GM21447 (cell line): ENCODE measurements around the gene CEP112.
"Not testable (repeated sequence)": the region's sequence is repeated elsewhere in the genome, so short reads cannot be mapped to it uniquely, and the experiment has no call there.

Experiments
- ATAC-seq: cut with Tn5 transposase; IDR thresholded peaks from one replicate; pipeline ENCODE4 v1.9.1; 2021; ENCODE audit not compliant: unreplicated experiment

Gene CEP112

DNA sequence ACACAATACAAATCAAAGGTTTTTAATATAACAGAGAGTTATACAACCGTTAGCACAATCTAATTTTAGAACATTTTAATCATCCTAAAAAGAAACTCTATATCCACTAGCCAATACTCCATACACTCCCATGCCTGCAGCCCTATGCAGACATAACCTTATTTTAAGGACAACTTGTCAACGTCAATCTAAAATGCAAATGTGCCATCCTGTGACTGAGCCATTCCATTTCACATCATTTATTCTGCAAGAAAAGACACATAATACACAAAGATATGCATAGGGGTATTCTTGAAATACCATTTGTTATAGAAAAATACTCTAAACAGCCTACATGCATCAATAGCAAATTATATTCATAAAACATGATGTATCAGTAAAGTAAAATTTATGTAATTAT, 106.7 kb downstream of the CEP112 start:
- ATAC-seq: no peak

DNA sequence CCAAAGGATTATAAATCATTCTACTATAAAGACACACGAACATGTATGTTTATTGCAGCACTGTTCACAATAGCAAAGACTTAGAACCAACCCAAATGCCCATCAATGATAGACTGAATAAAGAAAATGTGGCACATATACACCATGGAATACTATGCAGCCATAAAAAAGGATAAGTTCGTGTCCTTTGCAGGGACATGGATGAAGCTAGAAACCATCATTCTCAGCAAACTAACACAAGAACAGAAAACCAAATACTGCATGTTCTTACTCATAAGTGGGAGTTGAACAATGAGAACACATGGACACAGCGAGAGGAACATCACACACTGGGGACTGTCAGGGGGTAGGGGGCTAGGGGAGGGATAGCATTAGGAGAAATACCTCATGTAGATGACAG, 111.3 kb downstream of the CEP112 start:
- not testable (repeated sequence) for ATAC-seq

DNA sequence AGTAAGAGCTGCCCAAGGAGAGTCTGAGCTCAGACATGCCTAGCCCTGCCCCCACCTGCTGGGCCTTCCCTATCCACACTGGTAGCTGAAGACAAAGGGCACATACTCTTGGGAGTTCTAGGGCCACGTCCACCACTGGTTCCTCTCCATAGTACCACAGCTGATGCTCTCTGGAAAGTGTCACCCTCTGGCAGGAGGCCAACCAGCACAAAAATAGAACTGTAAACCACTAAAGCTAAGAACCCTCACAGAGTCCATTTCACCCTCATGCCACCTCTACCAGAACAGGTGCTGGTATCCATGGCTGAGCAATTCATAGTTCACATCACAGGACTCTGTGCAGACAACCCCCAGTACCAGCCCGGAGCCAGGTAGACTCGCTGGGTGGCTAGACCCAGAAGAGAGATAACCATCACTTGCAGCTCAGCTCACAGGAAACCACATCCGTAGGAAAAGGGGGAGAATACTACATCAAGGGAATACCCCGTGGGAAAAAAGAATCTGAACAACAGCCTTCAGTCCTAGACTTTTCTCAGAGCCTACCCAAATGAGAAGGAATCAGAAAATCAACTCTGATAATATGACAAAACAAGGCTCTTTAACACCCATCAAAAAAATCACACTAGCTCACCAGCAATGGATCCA, 115.3 kb downstream of the CEP112 start:
- ATAC-seq: no peak

DNA sequence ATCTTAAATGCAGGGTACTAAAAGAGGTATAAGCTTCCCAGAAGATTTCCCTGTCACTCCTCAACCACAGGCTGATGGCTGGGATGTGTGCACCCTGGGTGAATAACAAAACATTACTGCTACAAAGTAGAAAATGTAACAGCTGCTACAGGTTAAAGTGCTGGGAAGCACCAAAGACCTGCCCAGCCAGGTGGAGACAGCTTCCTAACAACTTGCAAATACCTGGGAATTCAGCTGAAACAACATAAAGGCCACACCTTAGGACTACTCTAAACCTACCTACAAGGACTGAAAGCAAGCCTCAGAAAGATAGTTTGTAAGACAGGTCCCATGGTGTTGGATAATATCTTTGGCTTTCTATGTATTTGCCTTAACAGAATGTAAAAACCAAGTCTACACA, 118.5 kb downstream of the CEP112 start:
- ATAC-seq: no peak

DNA sequence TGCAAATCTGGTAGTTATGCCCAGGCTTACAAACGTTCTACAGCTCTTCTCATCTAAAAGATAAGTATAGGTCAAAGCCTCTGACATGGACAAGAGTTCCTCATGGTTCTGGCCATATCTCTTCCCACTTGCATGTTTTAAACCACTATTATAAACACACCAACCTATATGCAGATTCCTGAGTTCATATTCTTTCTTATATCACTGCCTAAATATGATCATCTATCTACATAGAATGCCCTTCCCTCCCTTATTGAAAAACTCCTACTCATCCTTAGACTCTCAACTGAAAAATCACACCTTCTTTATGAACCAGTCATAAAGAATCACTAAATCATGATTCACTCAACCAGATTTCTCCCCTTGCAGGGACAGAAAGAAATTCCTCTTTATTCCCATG, 128.2 kb downstream of the CEP112 start:
- no peak for ATAC-seq

DNA sequence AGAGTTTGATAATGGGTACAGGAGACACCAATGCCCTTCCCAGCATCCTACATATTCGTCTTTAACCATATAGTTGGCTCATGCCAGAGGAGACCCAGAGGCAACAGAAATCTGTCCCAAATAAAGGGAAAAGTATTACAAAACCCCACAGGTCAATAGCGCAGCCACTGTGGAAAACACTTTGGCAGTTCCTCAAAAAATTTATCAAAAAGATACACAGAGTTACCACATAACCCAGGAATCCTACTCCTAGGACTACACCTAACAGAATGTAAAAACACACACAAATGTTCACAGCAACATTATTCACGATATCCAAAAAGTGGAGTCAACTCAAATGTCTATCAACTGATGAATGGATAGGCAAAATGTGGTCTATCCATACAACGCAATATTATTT, 135.8 kb downstream of the CEP112 start:
- no peak for ATAC-seq

DNA sequence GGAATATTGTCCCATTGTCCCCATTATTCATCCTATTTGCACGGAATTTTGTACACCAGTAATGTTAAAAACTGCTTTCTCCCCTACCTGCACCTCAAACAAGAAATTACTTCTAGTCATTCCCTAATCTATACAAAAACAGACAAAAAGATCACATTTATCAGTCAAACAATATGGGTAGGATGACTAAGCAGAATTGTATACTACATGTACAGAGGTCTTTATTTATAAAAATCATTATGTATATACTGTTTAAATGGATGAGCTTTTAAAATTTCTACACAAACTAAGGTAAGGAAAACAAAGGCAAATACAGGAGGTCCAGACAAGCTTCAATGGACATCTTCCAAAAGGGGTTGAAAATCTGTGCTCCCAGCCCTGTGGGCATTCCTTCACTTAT, 137.7 kb downstream of the CEP112 start:
- no peak for ATAC-seq

DNA sequence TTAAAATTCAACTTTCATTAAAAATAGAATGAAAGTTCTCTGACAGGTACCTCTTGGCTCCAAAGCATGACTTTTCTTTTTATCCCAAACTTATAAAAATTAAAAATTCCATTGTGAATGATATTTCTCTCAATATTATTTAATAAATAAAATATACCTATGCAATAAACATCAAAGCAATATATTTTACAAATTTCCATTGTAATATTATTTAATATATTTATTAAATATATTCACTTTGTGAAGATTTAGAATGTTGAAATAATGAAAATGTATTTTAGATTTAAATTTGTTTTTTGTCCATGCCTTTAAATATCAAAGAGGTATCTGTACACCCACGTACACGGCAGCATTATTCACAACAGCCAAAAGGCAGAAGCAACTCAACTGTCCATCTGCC, 147.8 kb downstream of the CEP112 start:
- no peak for ATAC-seq

DNA sequence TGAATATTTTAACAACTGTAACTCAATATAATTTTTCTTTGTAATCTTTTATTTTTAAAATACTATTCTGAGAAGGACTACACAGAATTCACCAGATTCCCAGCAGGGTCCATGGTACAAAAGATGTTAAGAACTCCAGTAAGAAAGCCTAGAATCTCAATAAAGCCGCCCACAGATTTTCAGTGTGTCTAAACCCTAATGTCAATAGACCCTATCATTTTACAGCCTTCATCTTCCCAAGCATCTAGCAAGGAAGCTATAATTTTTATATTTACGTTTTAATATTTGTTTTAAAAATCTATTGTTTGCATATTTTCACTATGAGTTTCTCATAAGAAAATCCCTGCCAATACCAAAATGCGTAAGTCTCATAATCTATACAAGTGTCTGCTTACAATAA, 148.5 kb downstream of the CEP112 start:
- ATAC-seq: no peak

DNA sequence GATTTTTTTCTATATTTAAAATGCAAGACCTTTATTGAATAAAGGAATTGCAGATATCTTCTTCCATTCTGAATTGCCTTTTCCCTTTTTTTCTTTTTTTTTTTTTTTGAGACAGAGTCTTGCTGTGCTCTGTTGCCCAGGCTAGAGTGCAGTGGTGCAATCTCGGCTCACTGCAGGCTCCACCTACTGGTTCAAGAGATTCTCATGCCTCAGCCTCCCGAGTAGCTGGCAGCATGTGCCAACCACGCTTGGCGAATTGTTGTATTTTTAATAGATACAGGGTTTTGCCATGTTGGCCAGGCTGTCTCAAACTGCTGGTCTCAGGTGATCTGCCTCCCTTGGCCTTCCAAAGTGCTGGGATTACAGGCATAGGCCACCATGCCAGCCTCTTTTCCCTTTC, 151.5 kb downstream of the CEP112 start:
- ATAC-seq: no peak

DNA sequence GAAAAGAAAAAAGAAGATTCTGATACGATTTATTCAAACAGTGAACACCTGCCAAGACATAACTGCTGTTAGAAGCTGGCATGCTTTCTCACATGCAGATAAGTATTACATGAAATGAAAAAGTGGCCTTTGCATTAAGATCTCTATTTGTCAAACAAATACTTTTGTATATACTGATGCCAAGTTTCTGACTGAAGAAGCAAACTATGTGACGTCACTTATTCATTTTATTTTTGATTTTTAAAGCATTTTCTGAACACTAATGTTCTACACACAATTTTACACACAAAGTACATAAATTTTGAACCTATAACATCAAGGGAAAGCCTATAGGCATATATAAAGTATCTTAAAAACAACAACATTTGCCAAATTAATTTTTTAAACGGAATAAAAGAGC, 153.8 kb downstream of the CEP112 start:
- ATAC-seq: no peak

DNA sequence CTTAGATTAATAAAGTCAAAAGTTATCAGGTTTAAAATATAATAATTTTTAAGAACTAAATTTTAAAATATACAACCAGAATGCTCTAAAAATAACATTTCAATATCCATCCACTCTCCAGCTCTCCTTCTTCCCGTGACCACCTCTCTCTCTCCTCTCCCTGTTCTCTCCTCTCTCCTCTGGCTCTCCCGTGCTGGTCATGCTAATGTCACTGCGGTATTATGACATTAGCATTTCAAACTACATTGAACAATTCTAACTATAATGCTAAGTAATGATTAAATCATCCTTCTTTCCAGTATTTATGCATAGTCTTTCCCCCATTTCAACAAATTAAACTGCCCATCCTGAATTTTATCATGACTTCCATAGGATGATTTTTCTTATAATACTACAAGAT, 154.7 kb downstream of the CEP112 start:
- no peak for ATAC-seq

DNA sequence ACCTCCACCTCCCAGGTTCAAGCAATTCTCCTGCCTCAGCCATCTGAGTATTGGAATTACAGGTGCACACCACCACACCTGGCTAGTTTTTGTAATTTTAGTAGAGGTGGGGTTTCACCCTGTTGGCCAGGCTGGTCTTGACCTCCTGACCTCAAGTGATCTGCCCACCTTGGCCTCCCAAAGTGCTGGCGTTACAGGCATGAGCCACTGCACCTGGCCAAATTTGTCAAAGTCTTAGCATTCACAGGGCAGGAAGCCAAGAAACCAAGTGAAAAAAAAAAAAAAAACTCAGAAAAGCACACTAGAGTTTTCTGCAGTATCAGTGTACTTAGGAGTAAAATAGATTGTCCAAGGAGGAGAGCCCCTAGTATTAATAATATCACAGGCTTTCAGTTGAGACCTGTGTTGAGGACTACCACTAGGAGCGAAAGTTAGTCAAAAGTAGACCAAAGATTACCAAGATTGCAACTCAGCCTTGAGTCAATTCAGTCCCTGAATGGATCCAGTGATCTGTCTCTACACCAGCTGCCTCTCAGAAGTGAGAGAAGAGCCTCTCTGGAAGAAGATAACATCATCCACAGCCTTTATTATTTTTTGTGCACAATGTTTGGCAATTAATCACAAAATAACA, 159.7 kb downstream of the CEP112 start:
- peak; percentile 66 for ATAC-seq

DNA sequence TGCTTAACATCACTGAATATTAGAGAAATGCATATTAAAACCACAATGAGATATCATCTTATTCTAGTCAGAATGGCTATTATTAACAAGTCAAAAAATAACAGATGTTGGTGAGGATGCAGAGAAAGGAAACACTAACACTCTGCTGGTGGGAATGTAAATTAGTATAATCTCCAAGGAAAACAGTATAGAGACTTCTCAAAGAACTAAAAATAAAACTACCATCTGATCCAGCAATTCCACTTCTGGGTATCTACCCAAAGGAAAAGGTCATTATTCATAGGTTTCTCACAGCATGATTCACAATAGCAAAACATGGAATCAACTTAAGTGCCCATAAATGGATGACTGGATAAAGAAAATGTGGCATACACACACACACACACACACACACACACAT, 166.4 kb downstream of the CEP112 start:
- no peak for ATAC-seq

DNA sequence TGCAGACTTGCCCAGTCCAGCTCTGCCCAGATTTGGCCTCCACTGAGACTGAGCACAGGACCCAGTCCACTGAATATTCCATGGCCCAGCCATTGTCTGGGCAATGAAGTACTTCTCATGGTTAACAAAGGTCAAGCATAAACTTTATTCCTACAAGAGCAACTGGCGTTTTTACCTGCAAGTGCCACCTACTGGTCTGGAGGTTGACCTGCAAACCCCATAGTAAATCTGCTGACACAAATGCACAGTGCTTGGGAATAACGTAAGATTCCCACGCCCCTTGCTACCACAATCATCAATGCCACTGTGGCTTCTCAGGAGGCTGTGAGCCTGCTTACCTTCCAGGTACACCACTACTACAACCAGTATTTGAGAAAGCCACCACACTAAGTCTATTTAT, 170.2 kb downstream of the CEP112 start:
- ATAC-seq: no peak

DNA sequence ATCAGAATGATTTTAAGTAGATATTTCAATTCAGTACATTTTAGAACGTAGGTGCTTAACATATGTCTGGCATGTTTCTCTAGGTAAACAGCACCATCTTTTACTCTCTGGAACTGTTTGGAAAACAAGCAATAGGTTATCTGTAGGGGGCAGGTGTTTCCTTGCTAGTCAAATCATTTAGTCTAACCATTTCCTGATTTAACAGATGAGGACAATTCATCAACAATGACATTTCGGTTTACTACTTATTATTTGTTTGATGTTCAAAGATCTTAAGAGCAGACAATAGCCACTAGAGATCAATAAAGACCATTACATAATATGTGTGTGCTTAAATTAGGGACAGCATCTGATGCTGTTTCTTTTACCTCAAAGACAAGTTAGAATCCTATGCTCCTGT, 173.1 kb downstream of the CEP112 start:
- no peak for ATAC-seq

DNA sequence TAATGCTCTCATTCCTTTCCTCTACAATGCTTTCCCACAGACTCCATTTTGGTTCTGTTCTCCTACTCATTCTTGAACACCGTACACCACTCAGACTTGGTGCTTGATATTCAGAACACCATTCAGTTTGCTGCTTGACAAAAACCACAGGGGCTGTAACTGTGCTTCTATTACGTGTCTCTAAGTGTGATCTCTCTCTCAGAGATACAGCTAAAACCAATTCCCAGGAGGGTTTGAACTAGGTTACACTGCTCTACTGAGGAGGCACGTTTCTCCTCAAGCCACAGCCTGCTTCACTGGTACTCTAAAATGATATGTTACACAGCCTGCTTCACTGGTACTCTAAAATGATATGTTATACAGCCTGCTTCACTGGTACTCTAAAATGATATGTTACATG, 175.7 kb downstream of the CEP112 start:
- no peak for ATAC-seq

DNA sequence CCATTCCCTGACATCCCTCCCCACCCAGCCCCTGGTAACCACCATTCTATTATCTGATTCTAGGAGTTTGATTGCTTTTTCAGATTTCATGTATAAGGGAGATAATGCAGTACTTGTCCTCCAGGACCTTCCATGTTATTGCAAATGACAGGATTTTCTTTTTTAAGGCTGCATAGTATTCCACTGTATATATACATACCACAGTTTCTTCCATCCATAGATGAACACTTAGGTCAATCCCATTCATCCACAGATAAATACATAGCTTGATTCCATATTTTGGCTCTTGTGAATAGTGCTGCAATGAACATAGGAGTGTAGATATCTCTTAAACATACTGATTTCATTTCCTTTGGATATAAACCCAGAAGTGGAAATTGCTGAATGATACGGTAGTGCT, 183.3 kb downstream of the CEP112 start:
- ATAC-seq: no peak

DNA sequence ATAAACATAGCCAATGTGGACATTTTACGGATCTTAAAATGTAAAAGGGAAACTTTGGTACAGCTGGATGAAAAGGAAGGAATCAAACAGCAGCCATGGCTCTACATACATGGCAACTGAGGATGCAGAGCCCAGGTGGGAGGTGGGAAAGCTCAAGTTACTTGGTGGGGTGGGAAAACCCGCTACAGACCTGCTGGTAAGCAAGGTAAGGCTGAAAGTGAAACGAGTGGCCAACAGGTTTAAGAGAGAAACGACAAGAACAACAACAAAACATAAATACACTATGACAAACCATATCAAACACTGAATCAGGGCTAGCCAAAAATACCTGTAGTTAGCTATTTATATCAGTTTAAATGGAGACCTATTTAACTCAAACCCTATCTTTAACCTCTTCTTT, 185.3 kb downstream of the CEP112 start:
- ATAC-seq: no peak

DNA sequence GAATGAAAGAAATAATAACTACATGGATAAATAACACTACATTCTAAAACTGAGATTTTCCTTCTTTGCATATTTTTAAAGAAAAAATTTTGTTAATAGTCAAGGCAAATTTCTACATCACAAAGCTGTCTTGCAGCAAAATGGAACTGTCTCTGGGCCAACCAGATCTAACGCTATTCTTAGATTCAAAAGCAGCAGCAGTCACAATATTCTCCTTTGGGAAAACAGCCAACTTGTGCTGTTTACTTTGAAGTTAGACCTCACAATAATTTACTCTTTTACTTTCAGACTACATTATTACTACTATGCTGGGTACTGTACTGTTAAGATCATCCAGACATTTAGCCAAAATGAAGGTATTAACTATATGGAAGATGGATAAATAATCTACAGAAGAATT, 189.1 kb downstream of the CEP112 start:
- ATAC-seq: no peak

DNA sequence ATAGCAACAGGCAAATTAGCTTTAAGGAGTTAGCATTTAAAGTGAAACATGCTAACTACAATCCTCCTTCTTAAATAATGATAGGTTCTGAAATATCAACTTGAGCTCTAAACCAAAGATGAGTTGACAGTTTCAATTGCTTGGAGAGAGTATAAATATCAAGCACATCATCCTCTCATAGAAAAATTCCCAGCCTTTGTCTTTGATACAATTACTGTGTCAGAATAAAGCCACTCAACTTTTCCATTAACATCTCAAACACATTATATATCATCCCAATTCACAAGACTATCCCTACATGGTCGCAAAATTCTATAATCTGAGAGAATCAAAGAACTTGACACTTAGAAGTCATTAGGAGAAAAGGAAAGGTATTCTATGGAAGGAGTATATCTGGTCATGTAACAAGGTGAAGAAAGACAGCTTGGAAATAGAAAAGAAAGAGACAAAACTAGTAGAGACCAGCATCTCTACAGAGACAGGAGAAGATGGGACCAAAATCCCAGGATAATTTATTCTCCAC, 189.8 kb downstream of the CEP112 start:
- no peak for ATAC-seq

DNA sequence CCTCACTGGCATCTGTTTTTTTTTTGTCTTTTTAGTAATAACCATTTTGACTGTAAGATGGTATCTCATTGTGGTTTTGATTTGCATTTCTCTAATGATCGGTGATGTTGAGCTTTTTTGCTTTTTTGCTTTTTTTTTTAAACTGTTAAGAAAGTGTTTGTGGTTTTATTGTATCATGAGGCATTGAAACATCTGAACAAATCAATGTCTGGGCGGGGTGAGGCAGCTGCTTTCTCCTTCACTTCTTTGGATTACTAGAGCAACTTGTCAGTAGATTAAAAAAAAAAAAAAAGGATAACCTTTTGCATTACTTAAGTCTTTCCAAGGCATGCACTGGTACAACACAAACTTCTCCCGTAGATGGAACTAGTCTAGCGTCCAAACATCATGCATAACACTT, 191.7 kb downstream of the CEP112 start:
- no peak for ATAC-seq

DNA sequence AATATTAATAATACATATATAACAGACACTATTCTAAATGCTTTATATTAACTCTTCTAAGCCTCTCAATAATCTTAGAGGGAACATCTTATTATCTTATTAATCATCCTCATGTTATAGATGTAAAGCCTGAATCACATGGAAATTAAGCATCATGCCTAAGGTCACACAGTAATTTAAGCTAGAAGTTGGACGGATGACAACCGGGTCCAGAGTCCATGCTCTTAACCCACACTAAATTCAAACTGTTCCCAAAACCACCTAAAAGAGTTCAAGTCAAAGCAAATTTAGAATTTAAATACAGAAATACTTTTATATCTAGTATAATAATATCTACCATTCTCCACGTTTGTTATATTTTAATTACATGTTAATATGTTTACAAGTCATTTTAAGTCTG, 193.3 kb downstream of the CEP112 start:
- ATAC-seq: no peak
